ENCODE results near the gene CENPA.
"Not testable (repeated sequence)": the region's sequence is repeated elsewhere in the genome, so short reads cannot be mapped to it uniquely, and the experiment has no call there.

The CENPA gene

GRCh38 chr2:26784570-26785234, 1.2 kb upstream of the CENPA start:
- in situ Hi-C loops (cut with MboI; ENCODE audit: low sequenced_read_pairs): no loop called here

- in situ Hi-C loops (cut with MboI; ENCODE audit: low sequenced_read_pairs): no loop called here
Measured at GRCh38 chr2:26786207-26787028, 562 bp downstream of the CENPA start.

GRCh38 chr2:26792720-26793119, 6.9 kb downstream of the CENPA start:
- in situ Hi-C loops (cut with MboI; ENCODE audit: low sequenced_read_pairs): no loop called here

DNA sequence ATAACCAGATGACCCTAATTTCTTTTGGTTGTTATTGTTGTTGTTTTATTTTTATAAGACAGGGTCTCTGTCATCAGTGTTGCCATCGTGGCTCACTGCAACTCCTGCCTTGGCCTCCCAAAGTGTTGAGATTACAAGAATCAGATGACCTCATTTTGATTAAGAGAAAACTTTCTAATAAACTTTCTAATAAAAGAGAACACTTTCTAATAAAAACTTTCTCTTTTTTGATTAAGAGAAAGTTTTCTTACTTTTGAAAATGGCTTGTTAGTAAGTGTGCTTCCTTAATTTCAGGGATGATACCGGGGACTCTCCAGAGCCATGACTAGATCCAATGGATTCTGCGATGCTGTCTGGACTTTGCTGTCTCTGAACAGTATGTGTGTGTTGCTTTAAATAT, 7.7 kb downstream of the CENPA start:
- in situ Hi-C loops (cut with MboI; ENCODE audit: low sequenced_read_pairs): no loop called here

DNA sequence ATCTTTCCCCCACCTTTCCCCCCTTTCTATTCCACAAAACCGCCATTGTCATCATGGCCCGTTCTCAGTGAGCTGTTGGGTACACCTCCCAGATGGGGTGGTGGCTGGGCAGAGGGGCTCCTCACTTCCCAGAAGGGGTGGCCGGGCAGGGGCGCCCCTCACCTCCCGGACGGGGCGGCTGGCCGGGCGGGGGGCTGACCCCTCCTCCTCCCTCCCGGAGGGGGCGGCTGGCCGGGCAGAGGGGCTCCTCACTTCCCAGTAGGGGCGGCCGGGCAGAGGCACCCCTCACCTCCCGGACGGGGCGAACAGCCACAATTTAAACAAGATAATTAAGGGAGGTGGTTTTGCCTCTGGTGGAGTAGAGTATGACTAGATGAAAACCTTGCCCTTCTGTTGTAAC, 9.3 kb downstream of the CENPA start:
- in situ Hi-C loops (cut with MboI; ENCODE audit: low sequenced_read_pairs): not testable (repeated sequence)

DNA sequence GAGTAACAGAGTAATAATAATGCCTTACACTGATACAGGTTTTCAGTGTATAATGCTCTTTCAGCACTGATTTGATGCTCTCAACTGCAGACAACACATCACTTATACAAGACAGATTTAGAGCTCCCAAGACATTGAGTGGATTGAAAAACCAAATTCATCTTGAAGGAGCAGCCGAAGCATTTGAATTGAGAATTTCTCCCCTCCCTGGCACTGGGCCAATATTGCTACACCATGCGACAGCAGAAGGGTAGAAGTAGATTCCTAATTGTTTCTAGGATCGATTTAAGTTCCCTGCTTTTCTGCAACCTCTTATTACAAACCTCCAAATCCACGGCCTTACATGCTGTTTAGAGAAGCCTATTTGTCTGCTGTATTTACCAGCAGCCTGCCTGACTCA, 15.5 kb downstream of the CENPA start:
- in situ Hi-C loops (cut with MboI; ENCODE audit: low sequenced_read_pairs): no loop called here

- in situ Hi-C loops (cut with MboI; ENCODE audit: low sequenced_read_pairs): no loop called here
Measured at GRCh38 chr2:26801796-26802195, 15.9 kb downstream of the CENPA start.

GRCh38 chr2:26805241-26805676, 19.4 kb downstream of the CENPA start:
- in situ Hi-C loops (cut with MboI; ENCODE audit: low sequenced_read_pairs): no loop called here

GRCh38 chr2:26807788-26808460, 22.1 kb downstream of the CENPA start:
- in situ Hi-C loops (cut with MboI; ENCODE audit: low sequenced_read_pairs): no loop called here

GRCh38 chr2:26809211-26809610, 23.4 kb downstream of the CENPA start:
- in situ Hi-C loops (cut with MboI; ENCODE audit: low sequenced_read_pairs): no loop called here

GRCh38 chr2:26809876-26810577, 24.2 kb downstream of the CENPA start:
- in situ Hi-C loops (cut with MboI; ENCODE audit: low sequenced_read_pairs): no loop called here

DNA sequence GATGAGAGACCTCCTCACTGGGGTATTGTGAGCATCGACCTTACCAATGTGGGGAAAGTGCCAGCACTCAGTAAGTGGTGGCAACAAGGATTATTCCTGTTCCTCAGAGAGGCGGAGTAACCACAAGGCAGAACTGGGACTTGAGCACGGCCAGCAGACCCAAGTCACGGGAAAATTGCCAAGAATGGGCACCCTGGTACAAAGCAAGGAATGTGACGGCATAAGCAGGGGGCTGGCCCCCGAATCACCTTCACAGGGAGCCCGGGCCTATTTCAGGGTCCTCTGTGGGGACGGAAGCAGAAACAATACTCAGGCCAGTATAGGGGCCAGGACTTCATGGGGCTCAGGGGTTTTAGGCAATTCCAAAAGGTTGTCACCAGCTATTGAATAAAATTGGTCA, 25.4 kb downstream of the CENPA start:
- in situ Hi-C loops (cut with MboI; ENCODE audit: low sequenced_read_pairs): no loop called here

DNA sequence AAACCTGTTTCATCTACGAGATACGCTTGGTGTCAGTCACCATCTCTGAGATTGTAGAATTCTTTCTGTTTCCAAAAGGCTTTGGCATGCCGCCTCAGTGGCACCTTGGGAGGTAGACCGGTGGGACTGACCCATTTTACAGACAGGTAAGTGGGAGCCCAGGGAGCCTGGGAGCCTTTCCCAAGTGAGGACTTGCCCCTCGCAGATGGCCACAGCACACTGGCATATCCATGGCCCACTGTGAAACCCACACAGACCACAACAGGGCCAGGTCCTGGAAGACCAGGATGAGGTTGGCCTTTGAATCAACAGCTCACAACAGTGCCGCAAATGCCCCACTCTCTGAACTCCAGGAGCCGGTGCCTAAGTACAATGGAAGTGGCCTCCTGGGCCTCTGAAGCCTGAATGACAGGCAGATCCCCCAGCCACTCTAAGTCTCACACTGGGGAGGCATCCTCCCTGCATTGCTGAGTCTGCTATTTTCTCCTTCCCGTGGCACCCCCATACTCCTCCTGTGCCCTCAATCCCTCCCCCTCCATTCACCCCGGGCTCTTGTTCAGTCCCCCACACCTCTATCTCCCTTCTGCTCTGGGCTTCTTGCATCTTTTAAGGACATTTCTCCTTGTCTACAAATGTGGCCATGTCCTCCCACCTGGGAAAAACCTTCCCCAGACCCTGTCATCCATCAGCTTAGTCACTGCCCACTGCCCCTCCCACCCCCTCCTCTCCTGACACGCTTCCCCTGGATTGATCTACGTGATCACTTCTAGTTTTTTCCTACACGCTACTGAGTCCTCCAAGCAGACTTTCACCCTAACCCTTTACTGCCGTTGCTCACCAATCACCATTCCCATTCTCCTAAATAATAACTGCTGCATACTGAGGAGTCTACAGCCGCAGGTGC, 26.2 kb downstream of the CENPA start:
- in situ Hi-C loops (cut with MboI; ENCODE audit: low sequenced_read_pairs): no loop called here

- in situ Hi-C loops (cut with MboI; ENCODE audit: low sequenced_read_pairs): no loop called here
Measured at GRCh38 chr2:26812731-26813130, 26.9 kb downstream of the CENPA start.

DNA sequence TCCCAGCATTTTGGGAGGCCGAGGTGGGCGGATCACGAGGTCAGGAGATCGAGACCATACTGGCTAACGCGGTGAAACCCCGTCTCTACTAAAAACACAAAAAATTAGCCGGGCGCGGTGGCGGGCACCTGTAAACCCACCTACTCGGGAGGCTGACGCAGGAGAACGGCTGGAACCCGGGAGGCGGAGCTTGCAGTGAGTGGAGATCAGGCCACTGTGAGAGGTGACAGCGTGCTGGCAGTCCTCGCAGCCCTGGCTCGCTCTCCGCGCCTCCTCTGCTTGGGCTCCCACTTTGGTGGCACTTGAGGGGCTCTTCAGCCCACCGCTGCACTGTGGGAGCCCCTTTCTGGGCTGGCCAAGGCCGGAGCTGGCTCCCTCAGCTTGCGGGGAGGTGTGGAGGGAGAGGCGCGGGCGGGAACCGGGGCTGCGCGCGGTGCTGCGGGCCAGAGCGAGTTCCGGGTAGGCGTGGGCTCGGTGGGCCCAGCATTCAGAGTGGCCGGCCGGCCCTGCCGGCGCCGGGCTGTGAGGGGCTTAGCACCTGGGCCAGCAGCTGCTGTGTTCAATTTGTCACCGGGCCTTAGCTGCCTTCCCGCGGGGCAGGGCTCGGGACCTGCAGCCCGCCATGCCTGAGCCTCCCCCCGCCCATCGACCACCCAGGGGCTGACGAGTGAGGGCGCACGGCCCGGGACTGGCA, 28.4 kb downstream of the CENPA start:
- in situ Hi-C loops (cut with MboI; ENCODE audit: low sequenced_read_pairs): not testable (repeated sequence)

GRCh38 chr2:26816893-26817292, 31.0 kb downstream of the CENPA start:
- in situ Hi-C loops (cut with MboI; ENCODE audit: low sequenced_read_pairs): no loop called here

- in situ Hi-C loops (cut with MboI; ENCODE audit: low sequenced_read_pairs): no loop called here
Measured at GRCh38 chr2:26818255-26818654, 32.4 kb downstream of the CENPA start.

- in situ Hi-C loops (cut with MboI; ENCODE audit: low sequenced_read_pairs): no loop called here
Measured at GRCh38 chr2:26818972-26819371, 33.1 kb downstream of the CENPA start.

GRCh38 chr2:26820932-26821331, 35.1 kb downstream of the CENPA start:
- in situ Hi-C loops (cut with MboI; ENCODE audit: low sequenced_read_pairs): no loop called here

DNA sequence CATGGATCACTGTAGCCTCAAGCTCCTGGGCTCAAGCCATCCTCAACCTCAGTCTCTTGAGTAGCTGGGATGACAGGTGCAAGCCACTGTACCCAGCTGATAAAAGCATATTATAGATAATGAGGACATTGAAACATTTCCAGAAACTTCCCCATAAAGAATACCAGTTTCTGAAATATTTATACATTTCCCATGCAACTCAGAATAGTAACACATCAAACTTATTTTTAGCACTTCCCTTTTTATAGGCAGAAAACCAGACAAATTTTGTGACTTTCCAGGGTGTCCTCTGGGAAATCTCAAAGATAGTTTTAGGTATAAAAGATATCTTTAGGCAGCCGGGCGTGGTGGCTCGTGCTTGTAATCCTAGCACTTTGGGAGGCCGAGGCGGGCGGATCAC, 37.0 kb downstream of the CENPA start:
- in situ Hi-C loops (cut with MboI; ENCODE audit: low sequenced_read_pairs): no loop called here
